ENCODE measurements around the gene ELOVL2. TPM values are rescaled to one million over a fixed set of nuclear protein-coding genes. Genes with fewer than 3 reads are reported as not detected.

Gene ELOVL2
- total and polyA plus RNA-seq, 7 donors, result 0.34 to 0.93 (median 0.57) TPM

DNA sequence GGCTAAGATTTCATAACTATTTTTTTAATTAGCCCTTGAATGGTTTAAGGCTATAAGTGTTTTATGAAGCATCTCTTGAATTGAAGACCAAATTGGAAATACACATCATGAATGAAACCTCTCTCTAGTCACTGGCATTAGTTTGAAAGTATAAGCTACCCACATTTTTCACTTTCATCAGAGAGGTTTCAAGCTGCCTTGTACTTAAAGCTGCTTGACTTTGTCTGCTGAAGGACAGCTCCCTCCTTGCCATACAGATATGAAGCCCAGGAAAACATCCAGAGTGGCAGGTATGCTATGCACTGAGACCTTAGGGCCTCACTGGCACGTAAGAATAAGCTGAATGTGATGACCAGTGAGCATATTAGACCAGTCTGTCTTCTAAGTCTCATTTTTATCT, 62.7 kb downstream of the ELOVL2 start:
- no peak overlapping the region for H3K27ac ChIP-seq
- H3K9me3 ChIP-seq, result no peaks in the 10 kb centered on the region
- ATAC-seq (no peak), DNase-seq (no peak)
- intact Hi-C loops (cut with DNase I), result no loop called here
- WGBS, 3 donors, result 72 to 82% (median 77%) methylated on average over 1 of the region's 1 CpG
- no peaks in the 10 kb centered on the region for H3K4me1 ChIP-seq
- peaks cover 0 to 3% (median 2%) of the 10 kb centered on the region in 3 donors for H3K27me3 ChIP-seq (ENCODE audit: insufficient read depth in 3 of 3, low read length in 2 of 3)
- TF ChIP-seq CTCF (IDR thresholded peaks at IDR 0.05), result no peak
- H3K36me3 ChIP-seq (ENCODE audit: insufficient read depth in 1 of 2, low read depth in 1 of 2), result no peaks in the 10 kb centered on the region
- no peak overlapping the region for H3K4me3 ChIP-seq

DNA sequence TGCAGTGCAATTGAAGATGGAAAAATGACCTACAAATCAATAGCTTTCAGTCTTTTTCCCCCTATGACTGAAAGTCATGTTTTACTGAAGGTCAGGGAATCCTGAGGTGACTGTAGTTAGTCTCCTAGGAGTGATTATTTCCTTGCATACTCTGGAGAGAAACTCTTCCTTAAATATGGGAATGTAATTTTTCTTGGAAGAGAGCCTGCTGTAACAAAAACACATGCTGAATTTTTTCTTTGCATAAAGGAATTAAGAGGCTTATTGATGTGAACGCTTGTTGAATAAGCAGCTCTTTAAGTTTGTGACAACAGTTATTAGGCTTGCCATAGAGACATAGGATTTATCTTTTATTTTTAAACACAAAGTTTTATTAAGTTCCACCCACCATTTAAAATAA, 64.5 kb downstream of the ELOVL2 start:
- H3K9me3 ChIP-seq, result no peaks in the 10 kb centered on the region
- no peaks in the 10 kb centered on the region for H3K4me1 ChIP-seq
- ATAC-seq (no peak), DNase-seq (no peak)
- intact Hi-C loops (cut with DNase I), result no loop called here
- no peaks in the 10 kb centered on the region for H3K36me3 ChIP-seq (ENCODE audit: insufficient read depth in 1 of 2, low read depth in 1 of 2)
- TF ChIP-seq CTCF (IDR thresholded peaks at IDR 0.05), result no peak
- 36 to 42% (median 40%) methylated on average over 1 of the region's 1 CpG for WGBS, 3 donors
- H3K27me3 ChIP-seq (ENCODE audit: insufficient read depth in 3 of 3, low read length in 2 of 3), result peaks cover 0 to 3% (median 2%) of the 10 kb centered on the region in 3 donors
- H3K27ac ChIP-seq, result no peak overlapping the region
- no peak overlapping the region for H3K4me3 ChIP-seq

- TF ChIP-seq CTCF (IDR thresholded peaks at IDR 0.05), result no peak
- no peaks in the 10 kb centered on the region for H3K9me3 ChIP-seq
- no peak for DNase-seq
- H3K4me1 ChIP-seq, result no peaks in the 10 kb centered on the region
- WGBS, 3 donors, result 85 to 88% (median 87%) methylated on average over 5 of the region's 5 CpGs
- H3K4me3 ChIP-seq, result no peak overlapping the region
- no peaks in the 10 kb centered on the region for H3K36me3 ChIP-seq (ENCODE audit: insufficient read depth in 1 of 2, low read depth in 1 of 2)
- ATAC-seq, result no peak
- intact Hi-C loops (cut with DNase I), result no loop called here
- peaks cover 0 to 3% (median 2%) of the 10 kb centered on the region in 3 donors for H3K27me3 ChIP-seq (ENCODE audit: insufficient read depth in 3 of 3, low read length in 2 of 3)
- no peak overlapping the region for H3K27ac ChIP-seq
Observed at GRCh38 chr6:10977231-10977968, 66.7 kb downstream of the ELOVL2 start.

DNA sequence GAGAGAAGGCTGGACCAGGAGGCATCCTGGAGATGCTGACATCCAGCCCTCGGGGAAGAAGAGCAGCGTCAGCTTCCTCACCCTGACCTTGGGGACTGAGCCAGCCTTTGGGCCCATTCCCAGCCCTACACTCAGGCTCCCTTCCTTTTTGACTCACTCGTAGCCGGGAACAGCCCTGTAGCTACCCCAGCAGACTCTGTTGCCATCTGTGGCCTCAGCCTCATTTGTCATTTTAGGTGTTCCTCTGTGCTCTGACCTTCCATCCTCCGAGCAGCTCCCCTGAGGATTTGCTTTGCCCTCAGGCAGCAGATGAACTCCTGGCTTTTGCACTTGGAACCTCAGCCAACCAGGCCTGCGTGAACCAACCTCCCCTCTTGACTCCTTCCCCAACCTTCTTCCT, 67.5 kb downstream of the ELOVL2 start:
- no peaks in the 10 kb centered on the region for H3K4me1 ChIP-seq
- ATAC-seq (no peak), DNase-seq (no peak)
- H3K4me3 ChIP-seq, result no peak overlapping the region
- TF ChIP-seq CTCF (IDR thresholded peaks at IDR 0.05), result no peak
- H3K27ac ChIP-seq, result no peak overlapping the region
- H3K9me3 ChIP-seq, result no peaks in the 10 kb centered on the region
- WGBS, 3 donors, result 53 to 62% (median 56%) methylated on average over 6 of the region's 6 CpGs
- intact Hi-C loops (cut with DNase I), result no loop called here
- no peaks in the 10 kb centered on the region for H3K36me3 ChIP-seq (ENCODE audit: insufficient read depth in 1 of 2, low read depth in 1 of 2)
- H3K27me3 ChIP-seq (ENCODE audit: insufficient read depth in 3 of 3, low read length in 2 of 3), result peaks cover 0 to 3% (median 2%) of the 10 kb centered on the region in 3 donors

DNA sequence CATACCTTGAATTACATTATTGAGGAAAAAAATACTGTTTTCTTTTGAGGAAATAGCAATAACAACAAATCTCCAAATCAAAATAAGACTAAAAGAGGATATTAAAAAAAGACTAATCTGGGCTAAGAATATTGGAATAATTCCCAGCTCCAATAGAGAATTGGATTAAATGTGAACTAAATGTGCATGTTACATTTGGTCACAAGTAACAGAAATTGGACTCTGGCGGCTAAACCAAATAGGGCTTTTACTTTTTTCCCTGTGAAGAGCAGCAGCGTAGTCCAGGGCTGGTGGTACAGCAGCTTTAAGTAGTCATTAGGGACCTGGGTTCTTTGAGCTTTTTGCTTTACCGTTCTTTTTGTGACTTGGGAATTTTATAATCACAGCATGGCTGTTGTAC, 71.9 kb downstream of the ELOVL2 start:
- no peak for ATAC-seq
- intact Hi-C loops (cut with DNase I), result no loop called here
- 51 to 61% (median 56%) methylated on average over 3 of the region's 3 CpGs for WGBS, 3 donors

More for the DNA sequence above, 71.9 kb downstream of the ELOVL2 start:
- H3K36me3 ChIP-seq (ENCODE audit: insufficient read depth in 1 of 2, low read depth in 1 of 2), result no peaks in the 10 kb centered on the region
- TF ChIP-seq CTCF (IDR thresholded peaks at IDR 0.05), result no peak
- no peaks in the 10 kb centered on the region for H3K9me3 ChIP-seq
- DNase-seq, result no peak
- no peaks in the 10 kb centered on the region for H3K4me1 ChIP-seq
- H3K27me3 ChIP-seq (ENCODE audit: insufficient read depth in 3 of 3, low read length in 2 of 3), result no peaks in the 10 kb centered on the region
- H3K27ac ChIP-seq, result no peak overlapping the region
- no peak overlapping the region for H3K4me3 ChIP-seq

Data from psoas muscle (tissue), 8 donors.